ENCODE data around the gene BGN. TPM values are rescaled to one million over a fixed set of nuclear protein-coding genes. Genes with fewer than 3 reads are reported as not detected.

BGN gene
- total and polyA plus RNA-seq, 10 of the 15 experiments (the other 5 are each of a cell fraction or from before 2014, with no cell fraction given): 0.06 to 0.18 (median 0.12) TPM; not detected in 7

DNA sequence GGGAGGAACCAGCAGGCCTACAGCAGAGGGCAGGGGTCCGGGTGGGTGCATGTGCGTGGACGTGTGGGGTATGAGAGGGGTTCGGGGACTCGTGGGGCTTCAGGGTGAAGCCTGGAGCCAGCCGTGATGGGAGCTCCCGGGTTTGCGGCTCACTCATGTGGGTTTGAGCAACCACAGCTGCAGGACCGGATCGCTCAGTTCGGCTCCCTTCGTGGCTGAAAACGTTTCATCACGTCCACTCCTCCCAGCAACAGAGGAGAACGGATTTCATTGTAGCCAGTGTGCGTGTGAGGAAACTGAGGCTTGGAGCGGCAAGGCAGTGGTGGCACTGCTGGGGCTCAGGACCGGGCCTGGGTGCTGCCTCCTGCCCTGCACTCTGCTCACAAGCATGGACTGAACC is 10.6 kb downstream of the BGN start:
- Histone ChIP-seq H4K20me1 (ENCODE audit: control insufficient read depth, insufficient read depth) (no peaks in the 10 kb centered on the region), H3K9me3 (replicated peaks; ENCODE audit: control insufficient read depth, insufficient read depth, low read length) (no peaks in the 10 kb centered on the region; the same call in 2 of the 3 replicates), H3K9ac (ENCODE audit: control insufficient read depth, insufficient read depth, low read length) (no peak overlapping the region), H3K4me1 (ENCODE audit: control insufficient read depth, insufficient read depth, low read length) (no peaks in the 10 kb centered on the region), H3K79me2 (ENCODE audit: control insufficient read depth, insufficient read depth, low read length) (no peaks in the 10 kb centered on the region), H2AFZ (ENCODE audit: control insufficient read depth, low read depth, low read length) (no peak overlapping the region), H3K27me3 (replicated peaks in 1 of 2; ENCODE audit: control insufficient read depth in 2 of 2, insufficient read depth in 2 of 2, low read length in 1 of 2) (no peaks in the 10 kb centered on the region), H3K4me2 (ENCODE audit: control insufficient read depth, insufficient read depth) (no peak overlapping the region), H3K27ac (ENCODE audit: control insufficient read depth, insufficient read depth) (no peak overlapping the region), H3K4me3 (no peak overlapping the region), H3K36me3 (ENCODE audit: control insufficient read depth in 2 of 2, insufficient read depth in 2 of 2, low read length in 1 of 2) (no peaks in the 10 kb centered on the region)
- intact Hi-C loops (cut with micrococcal nuclease; ENCODE audit: unreplicated experiment): loop anchor here (5.0 kb wide), 1 partner anchor 473 kb away; no protein-coding TSS in a partner anchor
- ChIA-PET RAD21 (ENCODE audit: unreplicated experiment) (no interaction called here), SMC1A (ENCODE audit: uncharacterized antibody, unreplicated experiment) (no interaction called here), POLR2A (no interaction called here), CTCF (interaction anchor here (1.8 kb wide), 1 partner anchor 162 kb away, joined by 4 read pairs; no protein-coding TSS in a partner anchor)
- in situ Hi-C loops (cut with MboI): loop anchor here (10.0 kb wide), 1 partner anchor 561 kb away; no protein-coding TSS in a partner anchor
- 46% methylated on average over 18 of the region's 18 CpGs for WGBS (ENCODE audit: insufficient coverage, insufficient replicate concordance, low lambda C conversion rate, missing lambda C conversion rate)
- TF ChIP-seq DPF2 (IDR thresholded peaks at IDR 0.05): no peak
- no peak for TF ChIP-seq BMI1 (IDR thresholded peaks at IDR 0.05; ENCODE audit: borderline replicate concordance)
- no peak for TF ChIP-seq ETV6 (conservative IDR thresholded peaks at IDR 0.05 in 1 of 2, IDR thresholded peaks at IDR 0.05 in 1 of 2; ENCODE audit: borderline replicate concordance in 1 of 2, low read depth in 1 of 2)
- no peak for TF ChIP-seq KLF5 (IDR thresholded peaks at IDR 0.05; ENCODE audit: partially characterized antibody)
- no peak for TF ChIP-seq CREB1 (IDR thresholded peaks at IDR 0.05; ENCODE audit: low read depth)
- TF ChIP-seq SIN3A (IDR thresholded peaks at IDR 0.05; ENCODE audit: low read depth, low read length): no peak
- TF ChIP-seq SMARCA5 (IDR thresholded peaks at IDR 0.05): no peak
- no peak for TF ChIP-seq RB1 (IDR thresholded peaks at IDR 0.05; ENCODE audit: borderline replicate concordance)
- TF ChIP-seq JUNB (IDR thresholded peaks at IDR 0.05): no peak
- TF ChIP-seq CREM (IDR thresholded peaks at IDR 0.05; ENCODE audit: low read depth): no peak
- TF ChIP-seq, protein P1, sequence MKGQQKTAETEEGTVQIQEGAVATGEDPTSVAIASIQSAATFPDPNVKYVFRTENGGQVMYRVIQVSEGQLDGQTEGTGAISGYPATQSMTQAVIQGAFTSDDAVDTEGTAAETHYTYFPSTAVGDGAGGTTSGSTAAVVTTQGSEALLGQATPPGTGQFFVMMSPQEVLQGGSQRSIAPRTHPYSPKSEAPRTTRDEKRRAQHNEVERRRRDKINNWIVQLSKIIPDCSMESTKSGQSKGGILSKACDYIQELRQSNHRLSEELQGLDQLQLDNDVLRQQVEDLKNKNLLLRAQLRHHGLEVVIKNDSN (IDR thresholded peaks at IDR 0.05; ENCODE audit: borderline replicate concordance, extremely low read length, insufficient read depth, low read depth, low read length): no peak
- no peak for TF ChIP-seq ZNF384 (IDR thresholded peaks at IDR 0.05; ENCODE audit: borderline replicate concordance, low read depth, low read length)
- no peak for TF ChIP-seq FOS (IDR thresholded peaks at IDR 0.05; ENCODE audit: borderline replicate concordance, extremely low read depth, insufficient read length)
- no peak for TF ChIP-seq NFXL1 (IDR thresholded peaks at IDR 0.05; ENCODE audit: borderline replicate concordance)
- no peak for TF ChIP-seq CBX3 (IDR thresholded peaks at IDR 0.05; ENCODE audit: borderline replicate concordance, low read depth)
- FAIRE-seq (no peak), ATAC-seq (no peak), DNase-seq (ENCODE audit: low read depth, low spot score) (no peak)
- BruUV-seq (replicated peaks): no TSS peak

All from GM12878 (cell line).